ENCODE measurements around the gene EGR1.
"Not testable (repeated sequence)": the region's sequence is repeated elsewhere in the genome, so short reads cannot be mapped to it uniquely, and the experiment has no call there.

Gene EGR1

GRCh38 chr5:138504799-138505198, 39.5 kb downstream of the EGR1 start:
- no peak for DNase-seq

- no peak for DNase-seq
Measured at GRCh38 chr5:138506370-138507306, 41.4 kb downstream of the EGR1 start.

GRCh38 chr5:138507485-138507884, 42.2 kb downstream of the EGR1 start:
- not testable (repeated sequence) for DNase-seq

GRCh38 chr5:138508958-138509357, 43.7 kb downstream of the EGR1 start:
- DNase-seq = no peak

GRCh38 chr5:138514021-138514420, 48.7 kb downstream of the EGR1 start:
- DNase-seq = no peak

GRCh38 chr5:138515556-138516245, 50.4 kb downstream of the EGR1 start:
- no peak for DNase-seq

GRCh38 chr5:138517437-138517836, 52.2 kb downstream of the EGR1 start:
- DNase-seq = no peak

All from right kidney (tissue), 1 donor.